Muscle layer of colon (tissue), 2 donors: Measurements from ENCODE around the gene RPE.

Experiments used
- H3K27ac ChIP-seq: one replicate; pipeline ENCODE4 v1.7.0; 2013; ENCODE audit warnings: low read depth, mild to moderate bottlenecking, low read length, moderate library complexity
- H3K27me3 ChIP-seq, 2 donors: one replicate each; pipeline ENCODE4 v1.7.0; 2013; ENCODE audit warnings: low read length in 2 of 2, mild to moderate bottlenecking in 2 of 2; ENCODE audit not compliant: insufficient read depth in 2 of 2, control insufficient read depth in 1 of 2
- H3K36me3 ChIP-seq: one replicate; pipeline ENCODE4 v1.7.0; 2013; ENCODE audit warnings: mild to moderate bottlenecking, low read length; ENCODE audit not compliant: insufficient read depth
- H3K4me1 ChIP-seq: one replicate; pipeline ENCODE4 v1.7.0; 2013; ENCODE audit warnings: mild to moderate bottlenecking, low read length; ENCODE audit not compliant: insufficient read depth
- H3K4me3 ChIP-seq, 2 donors: one replicate each; pipeline ENCODE4 v1.7.0; 2013; ENCODE audit warnings: low read length in 2 of 2, low read depth in 1 of 2, mild to moderate bottlenecking in 1 of 2, moderate library complexity in 1 of 2
- H3K9ac ChIP-seq: one replicate; pipeline ENCODE4 v1.7.0; 2013; ENCODE audit warnings: low read length
- H3K9me3 ChIP-seq: one replicate; pipeline ENCODE4 v1.7.0; 2013; ENCODE audit warnings: mild to moderate bottlenecking, low read length
- donor health status: abdominal sarcoma.
- donor health status: Adenocarcinoma of cecum.

Gene RPE

DNA sequence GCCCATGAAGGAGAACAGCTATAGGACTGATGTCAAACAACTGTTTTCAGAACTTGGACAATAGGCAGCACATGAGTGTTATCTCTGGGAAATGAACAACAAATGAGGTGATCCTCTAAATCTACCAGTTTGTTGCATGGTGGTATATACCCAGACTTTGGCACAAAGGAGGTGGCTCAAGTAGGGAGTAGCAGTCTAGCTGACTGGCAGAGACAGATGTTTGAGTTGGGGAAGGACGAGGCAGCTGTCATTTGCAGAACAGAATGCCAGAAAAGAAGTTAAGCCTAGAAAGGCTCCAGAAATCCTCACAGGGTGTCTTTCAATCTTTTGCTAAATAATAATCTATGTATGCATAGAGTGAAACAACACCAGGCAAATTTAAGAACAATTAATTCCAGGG is 47.4 kb downstream of the RPE start:
- H3K9me3 ChIP-seq, result no peaks in the 10 kb centered on the region
- no peak overlapping the region for H3K27ac ChIP-seq
- H3K36me3 ChIP-seq, result peaks cover 11% of the 10 kb centered on the region
- H3K4me1 ChIP-seq, result no peaks in the 10 kb centered on the region
- H3K4me3 ChIP-seq, result no peak overlapping the region
- H3K27me3 ChIP-seq, result no peaks in the 10 kb centered on the region
- H3K9ac ChIP-seq, result no peak overlapping the region

DNA sequence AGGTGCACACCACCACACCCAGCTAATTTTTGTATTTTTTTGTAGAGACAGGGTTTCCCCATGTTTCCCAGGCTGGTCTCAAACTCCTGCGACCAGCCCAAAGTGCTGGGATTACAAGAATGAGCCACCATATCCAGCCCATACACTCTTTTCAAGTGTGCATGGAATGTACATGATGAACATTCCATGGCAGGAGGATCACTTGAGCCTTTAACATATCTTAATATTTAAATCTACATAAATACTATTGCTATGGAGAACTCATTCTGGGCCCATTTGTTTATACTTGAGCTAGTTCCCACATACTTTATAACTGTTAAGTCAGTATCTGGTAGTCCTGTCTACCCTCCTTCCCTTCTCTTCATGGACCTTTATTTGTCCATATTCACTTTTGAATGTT is 48.4 kb downstream of the RPE start:
- H3K27me3 ChIP-seq, result no peaks in the 10 kb centered on the region
- H3K36me3 ChIP-seq, result peaks cover 11% of the 10 kb centered on the region
- H3K4me3 ChIP-seq, result no peak overlapping the region

DNA sequence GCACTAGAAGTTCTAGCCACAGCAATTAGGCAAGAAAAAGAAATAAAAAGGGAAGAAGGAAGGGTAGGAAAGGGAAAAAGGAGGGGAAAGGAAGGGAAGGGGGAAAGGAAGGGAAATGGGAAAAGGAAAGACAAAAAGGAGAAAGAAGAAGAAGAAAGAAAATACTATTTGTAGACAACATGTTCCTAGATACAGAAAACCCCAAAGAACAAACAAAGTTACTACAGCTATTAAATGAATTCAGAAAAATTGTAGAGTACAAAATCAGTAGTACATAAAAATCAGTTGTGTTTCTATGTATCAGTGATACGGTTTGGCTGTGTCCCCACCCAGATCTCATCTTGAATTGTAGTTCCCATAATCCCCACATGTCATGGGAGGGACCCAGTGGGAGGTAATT is 52.3 kb downstream of the RPE start:
- H3K27ac ChIP-seq, result no peak overlapping the region
- no peaks in the 10 kb centered on the region for H3K4me1 ChIP-seq
- no peak overlapping the region for H3K9ac ChIP-seq
- no peaks in the 10 kb centered on the region for H3K36me3 ChIP-seq
- H3K9me3 ChIP-seq, result no peaks in the 10 kb centered on the region
- no peak overlapping the region for H3K4me3 ChIP-seq
- H3K27me3 ChIP-seq, result no peaks in the 10 kb centered on the region

More for the DNA sequence above, 48.4 kb downstream of the RPE start:
- H3K9me3 ChIP-seq, result no peaks in the 10 kb centered on the region
- H3K9ac ChIP-seq, result no peak overlapping the region
- no peaks in the 10 kb centered on the region for H3K4me1 ChIP-seq
- H3K27ac ChIP-seq, result no peak overlapping the region

DNA sequence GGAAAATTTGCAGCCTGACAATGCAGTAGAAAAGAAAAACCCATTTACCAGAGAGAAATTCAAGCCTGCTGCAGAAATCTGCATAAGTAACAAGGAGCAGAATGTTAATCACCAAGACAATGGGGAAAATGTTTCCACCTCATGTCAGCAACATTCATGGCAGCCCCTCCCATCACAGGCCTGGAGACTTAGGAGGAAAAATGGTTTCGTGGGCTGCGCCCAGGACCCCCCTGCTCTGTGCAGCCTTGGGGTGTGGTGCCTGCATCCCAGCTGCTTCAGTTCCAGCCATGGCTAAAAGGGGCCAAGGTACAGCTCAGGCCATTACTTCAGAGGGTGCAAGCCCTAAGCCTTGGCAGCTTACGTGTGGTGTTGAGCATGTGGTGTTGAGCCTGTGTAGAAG is 53.4 kb downstream of the RPE start:
- Histone ChIP-seq H3K9ac (no peak overlapping the region), H3K36me3 (no peaks in the 10 kb centered on the region), H3K27ac (no peak overlapping the region), H3K27me3 (no peaks in the 10 kb centered on the region), H3K9me3 (no peaks in the 10 kb centered on the region), H3K4me3 (no peak overlapping the region), H3K4me1 (no peaks in the 10 kb centered on the region)

DNA sequence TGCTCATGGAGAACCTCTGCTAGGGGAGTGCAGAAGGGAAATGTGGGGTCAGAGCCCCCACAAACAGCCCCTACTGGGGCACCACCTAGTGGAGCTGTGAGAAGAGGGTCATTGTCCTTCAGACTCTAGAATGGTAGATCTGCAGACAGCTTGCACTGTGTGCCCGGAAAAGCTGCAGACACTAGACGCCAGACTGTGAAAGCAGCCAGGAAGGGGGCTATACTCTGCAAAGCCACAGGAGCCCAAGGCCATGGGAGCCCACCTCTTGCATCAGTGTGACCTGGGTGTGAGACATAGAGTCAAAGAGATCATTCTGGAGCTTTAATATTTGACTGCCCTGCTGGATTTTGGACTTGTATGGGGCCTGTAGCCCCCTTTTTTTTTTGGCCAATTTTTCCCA is 60.9 kb downstream of the RPE start:
- Histone ChIP-seq H3K9ac (no peak overlapping the region), H3K27ac (no peak overlapping the region), H3K27me3 (no peaks in the 10 kb centered on the region), H3K4me3 (no peak overlapping the region), H3K36me3 (no peaks in the 10 kb centered on the region), H3K4me1 (no peaks in the 10 kb centered on the region), H3K9me3 (no peaks in the 10 kb centered on the region)
